GM12891 (cell line): ENCODE results near the gene PPFIA1.

ENCODE experiments used
- POLR2AphosphoS5 ChIP-seq: IDR thresholded peaks from 2 replicates; pipeline ENCODE4 v1.6.1; 2011; ENCODE audit warnings: low read depth, low read length, control low read depth
- SPI1 ChIP-seq: IDR thresholded peaks from 2 replicates; pipeline ENCODE4 v1.6.1; 2011; ENCODE audit warnings: low read depth, low read length, control low read depth
- TAF1 ChIP-seq: IDR thresholded peaks from 2 replicates; pipeline ENCODE4 v1.6.1; 2011; ENCODE audit warnings: low read depth, low read length, control low read depth

DNA sequence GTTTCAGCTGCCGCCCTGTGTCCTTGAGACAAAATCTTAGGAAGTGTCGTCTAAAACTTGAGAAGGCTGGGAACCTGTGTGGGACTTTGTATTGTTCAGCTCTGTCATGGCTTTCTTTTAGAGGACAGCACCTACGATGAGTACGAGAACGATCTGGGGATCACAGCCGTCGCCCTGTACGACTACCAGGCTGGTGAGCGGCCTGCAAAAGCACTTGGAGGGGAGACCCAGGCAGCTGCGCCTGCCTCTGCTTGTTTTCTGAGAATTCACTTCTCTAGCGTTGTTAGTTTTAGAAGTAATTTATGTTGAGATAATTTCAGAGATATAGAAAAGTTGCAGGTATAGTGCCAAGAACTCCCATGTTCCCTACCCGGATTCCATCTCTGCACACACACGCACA lies 163.0 kb downstream of the PPFIA1 start:
- TF ChIP-seq TAF1 (no peak), POLR2AphosphoS5 (no peak), SPI1 (no peak)
